Measurements from ENCODE around the gene STAG2. TPM values are rescaled to one million over a fixed set of nuclear protein-coding genes. Genes with fewer than 3 reads are reported as not detected.

The STAG2 gene
- total and polyA plus RNA-seq, 2 donors (not counting 3 experiments of a cell fraction or from before 2014, with no cell fraction given), result 12.7 to 55.9 TPM

GRCh38 chrX:123918106-123918721 is 43.3 kb upstream of the STAG2 start:
- FAIRE-seq, result no peak

More at GRCh38 chrX:123918106-123918721, 43.3 kb upstream of the STAG2 start:
- H2AFZ ChIP-seq (ENCODE audit: low read depth, low read length), result no peak overlapping the region
- no peak overlapping the region for H3K4me3 ChIP-seq (replicated peaks in 1 of 3; ENCODE audit: insufficient read depth in 1 of 3, low read depth in 1 of 3, low read length in 3 of 3)
- TF ChIP-seq POLR2AphosphoS5 (IDR thresholded peaks at IDR 0.05; ENCODE audit: insufficient read depth, low read depth, low read length) (no peak), CTCF (IDR thresholded peaks at IDR 0.05; ENCODE audit: extremely low read depth in 1 of 2, insufficient read depth in 1 of 2, low read depth in 1 of 2, low read length in 2 of 2) (no peak), POLR2A (IDR thresholded peaks at IDR 0.05; ENCODE audit: low read depth, low read length) (no peak), FOS (IDR thresholded peaks at IDR 0.05; ENCODE audit: borderline replicate concordance, insufficient read depth, low read length) (no peak), EZH2 (IDR thresholded peaks at IDR 0.05; ENCODE audit: borderline replicate concordance, low read depth, low read length, severe bottlenecking) (no peak), GATA2 (IDR thresholded peaks at IDR 0.05; ENCODE audit: insufficient read depth, insufficient read length, low read depth, low read length) (no peak), MAX (IDR thresholded peaks at IDR 0.05; ENCODE audit: insufficient read depth, insufficient read length) (no peak), MYC (IDR thresholded peaks at IDR 0.05; ENCODE audit: low read depth, low read length) (no peak), JUN (IDR thresholded peaks at IDR 0.05; ENCODE audit: borderline replicate concordance, insufficient read depth, insufficient read length, low read depth) (no peak)
- BruUV-seq (replicated peaks), result no TSS peak
- no peaks in the 10 kb centered on the region for H3K9me3 ChIP-seq (replicated peaks; ENCODE audit: control insufficient read depth, insufficient read depth, low read length)
- POLR2A ChIA-PET, result no interaction called here
- no peak for DNase-seq (ENCODE audit: low read depth, low spot score)
- H3K27me3 ChIP-seq (ENCODE audit: control insufficient read depth in 2 of 2, insufficient read depth in 2 of 2, low read length in 2 of 2), result no peaks in the 10 kb centered on the region
- H3K36me3 ChIP-seq (ENCODE audit: control insufficient read depth in 2 of 2, extremely low read depth in 1 of 2, insufficient read depth in 2 of 2, low read length in 2 of 2), result no peaks in the 10 kb centered on the region
- H3K27ac ChIP-seq (ENCODE audit: insufficient read depth, low read depth, low read length), result no peak overlapping the region
- H3K79me2 ChIP-seq (ENCODE audit: control insufficient read depth, insufficient read depth, low read length), result no peaks in the 10 kb centered on the region
- no peak overlapping the region for H3K4me2 ChIP-seq (ENCODE audit: insufficient read depth, low read length)
- intact Hi-C loops (cut with micrococcal nuclease) (no loop called here), dilution Hi-C loops (cut with MboI; ENCODE audit: extremely low pct_ligation_motif_present, low sequenced_read_pairs) (no loop called here)
- H3K9me1 ChIP-seq (replicated peaks; ENCODE audit: control insufficient read depth, extremely low read depth, insufficient read depth, low read length), result no peaks in the 10 kb centered on the region
- H4K20me1 ChIP-seq (replicated peaks; ENCODE audit: control insufficient read depth, extremely low read depth, insufficient read depth, low read length), result no peaks in the 10 kb centered on the region
- no peak overlapping the region for H3K9ac ChIP-seq (replicated peaks; ENCODE audit: extremely low read depth, insufficient read depth, low read length)
- no peaks in the 10 kb centered on the region for H3K4me1 ChIP-seq (ENCODE audit: control insufficient read depth, extremely low read depth, insufficient read depth, low read length)
- CTCF ChIA-PET, result no interaction called here

Data from endothelial cell of umbilical vein (primary cell).